Panc1 (cell line): ENCODE measurements around the gene GRIK5. TPM values are rescaled to one million over a fixed set of nuclear protein-coding genes. Genes with fewer than 3 reads are reported as not detected.

Source experiments
- ATAC-seq: fragments of 200-7000 bp; cut with Tn5 transposase; 2 replicates; pipeline ENCODE4 v1.9.1; 2020; ENCODE audit warnings: mild to moderate bottlenecking, moderate library complexity
- BruUV-seq: library from RNA; stranded (reverse); fragments of 400-500 nt; replicated peaks from 2 replicates; lab custom pipeline; 2021; lab: Mats Ljungman, UMichigan
- CTCF ChIA-PET: fragments of 300-600 bp; sonication (Branson Sonifier 250); formaldehyde crosslinking; loops from one replicate; lab custom pipeline; 2022; ENCODE audit warnings: antibody characterized with exemption; lab: Charles Lee
- POLR2A ChIA-PET: fragments of 300-600 bp; sonication (Branson Sonifier 250); formaldehyde crosslinking; loops from one replicate; lab custom pipeline; 2022; ENCODE audit warnings: antibody characterized with exemption; lab: Charles Lee
- DNase-seq: peaks from one replicate; pipeline ENCODE4 v3.0.0-alpha.2; 2010; ENCODE audit warnings: low read depth, low spot score
- H3K27ac ChIP-seq: 2 replicates; pipeline ENCODE4 v1.5.1; 2011; ENCODE audit warnings: mild to moderate bottlenecking, low read length, inconsistent platforms
- H3K27me3 ChIP-seq: fragments of 200-500 bp; sonication (Bioruptor generic); 2 replicates; pipeline ENCODE4 v1.6.0; 2014; ENCODE audit warnings: low read length, inconsistent platforms; ENCODE audit not compliant: control insufficient read depth, insufficient read depth
- H3K36me3 ChIP-seq: fragments of 200-500 bp; sonication (Bioruptor generic); 2 replicates; pipeline ENCODE4 v1.5.1; 2014; ENCODE audit warnings: inconsistent platforms, mild to moderate bottlenecking, low read length, moderate library complexity; ENCODE audit not compliant: control insufficient read depth, insufficient read depth
- H3K4me1 ChIP-seq: 2 replicates; pipeline ENCODE4 v1.5.1; 2011; ENCODE audit warnings: inconsistent platforms, mild to moderate bottlenecking, low read length, moderate library complexity; ENCODE audit not compliant: control insufficient read depth, insufficient read depth
- H3K4me3 ChIP-seq, 2 experiments: 2 replicates each; pipeline ENCODE4 v1.5.1; 2011 to 2012; ENCODE audit warnings: low read depth in 2 of 2, low read length in 2 of 2, mild to moderate bottlenecking in 2 of 2, inconsistent platforms in 1 of 2, moderate library complexity in 1 of 2
- H3K9me3 ChIP-seq: fragments of 200-500 bp; sonication (Bioruptor generic); 2 replicates; pipeline ENCODE4 v1.5.1; 2014; ENCODE audit warnings: low read depth, mild to moderate bottlenecking, inconsistent platforms, low read length, moderate library complexity; ENCODE audit not compliant: control insufficient read depth, insufficient read depth
- CTCF ChIP-seq: fragments of 450-650 bp; IDR thresholded peaks from 2 replicates; pipeline ENCODE4 v1.5.1; 2017; ENCODE audit warnings: mild to moderate bottlenecking
- POLR2AphosphoS5 ChIP-seq: IDR thresholded peaks from 2 replicates; pipeline ENCODE4 v1.6.1; 2012; ENCODE audit warnings: mild to moderate bottlenecking, low read depth, low read length, moderate library complexity
- REST ChIP-seq, 2 experiments: IDR thresholded peaks; 2 replicates each; pipeline ENCODE4 v1.6.1; 2011 to 2012; ENCODE audit warnings: low read depth in 2 of 2, control low read depth in 1 of 2, low read length in 1 of 2, mild to moderate bottlenecking in 1 of 2, moderate library complexity in 1 of 2; ENCODE audit not compliant: insufficient read depth in 1 of 2
- SIN3A ChIP-seq: IDR thresholded peaks from 2 replicates; pipeline ENCODE4 v1.6.1; 2012; ENCODE audit warnings: low read depth, mild to moderate bottlenecking, low read length, moderate library complexity, borderline replicate concordance; ENCODE audit not compliant: insufficient read depth
- TCF7L2 ChIP-seq: IDR thresholded peaks from 2 replicates; pipeline ENCODE4 v1.6.1; 2011; ENCODE audit warnings: mild to moderate bottlenecking, low read depth, low read length, inconsistent platforms
- in situ Hi-C: cut with HindIII; loops from 2 replicates; pipeline ENCODE4 v1.10.0; 2016; ENCODE audit warnings: low sequenced_read_pairs, low pct_unique_long_range_greater_than_20kb
- intact Hi-C: fragments of 100-400 bp; cut with micrococcal nuclease; formaldehyde crosslinking; loops from one replicate; pipeline ENCODE4 v1.10.0; 2022; ENCODE audit not compliant: unreplicated experiment
- total RNA-seq: library from RNA; stranded (reverse); gene quantifications from one replicate; pipeline ENCODE4 v1.2.1, GENCODE V29; 2021; ENCODE audit not compliant: unreplicated experiment

The GRIK5 gene
- total RNA-seq, 1 experiment from 2014 or later = 0.62 TPM

GRCh38 chr19:42086188-42086736, 16.3 kb upstream of the GRIK5 start:
- no peak for ATAC-seq
- Histone ChIP-seq H3K4me3 (no peak overlapping the region), H3K27me3 (no peaks in the 10 kb centered on the region), H3K27ac (no peak overlapping the region), H3K4me1 (peaks cover 3% of the 10 kb centered on the region; the same call in 1 of the 2 replicates), H3K36me3 (no peaks in the 10 kb centered on the region), H3K9me3 (no peaks in the 10 kb centered on the region)
- in situ Hi-C loops (no loop called here), intact Hi-C loops (no loop called here)
- DNase-seq = no peak
- ChIA-PET CTCF (no interaction called here), POLR2A (interaction anchor here (0.7 kb wide), 1 partner anchor 334 kb away, joined by 8 read pairs; no protein-coding TSS in a partner anchor)
- TF ChIP-seq POLR2AphosphoS5 (no peak), SIN3A (no peak), CTCF (no peak), REST (IDR thresholded peaks at IDR 0.05; ENCODE audit: insufficient read depth in 1 of 2, low read depth in 2 of 2, low read length in 1 of 2) (no peak), TCF7L2 (no peak)
- no TSS peak for BruUV-seq

GRCh38 chr19:42083537-42083936, 13.5 kb upstream of the GRIK5 start:
- no peak for TF ChIP-seq SIN3A
- no peak for TF ChIP-seq POLR2AphosphoS5
- no peak for TF ChIP-seq REST (IDR thresholded peaks at IDR 0.05; ENCODE audit: insufficient read depth in 1 of 2, low read depth in 2 of 2, low read length in 1 of 2)
- no peak for TF ChIP-seq TCF7L2
- no peak for TF ChIP-seq CTCF
- Histone ChIP-seq H3K27me3 (no peaks in the 10 kb centered on the region), H3K36me3 (no peaks in the 10 kb centered on the region), H3K4me1 (peaks cover 3% of the 10 kb centered on the region; the same call in 1 of the 2 replicates), H3K27ac (no peak overlapping the region), H3K9me3 (no peaks in the 10 kb centered on the region), H3K4me3 (no peak overlapping the region)
- intact Hi-C loops = no loop called here
- ChIA-PET CTCF (no interaction called here), POLR2A (no interaction called here)
- in situ Hi-C loops = no loop called here
- ATAC-seq (no peak), DNase-seq (no peak)
- no TSS peak for BruUV-seq
